GM21576 (cell line): ENCODE measurements around the gene ADAMTS3.

Source experiments
- ATAC-seq: cut with Tn5 transposase; IDR thresholded peaks from one replicate; pipeline ENCODE4 v1.9.1; 2021; ENCODE audit warnings: mild to moderate bottlenecking, moderate library complexity; ENCODE audit not compliant: unreplicated experiment

The ADAMTS3 gene

GRCh38 chr4:72357908-72358307 lies 211.1 kb downstream of the ADAMTS3 start:
- no peak for ATAC-seq

GRCh38 chr4:72352711-72353110 lies 216.3 kb downstream of the ADAMTS3 start:
- no peak for ATAC-seq

GRCh38 chr4:72351521-72351920 lies 217.5 kb downstream of the ADAMTS3 start:
- no peak for ATAC-seq

GRCh38 chr4:72348701-72349100 lies 220.3 kb downstream of the ADAMTS3 start:
- no peak for ATAC-seq

- no peak for ATAC-seq
Observed at GRCh38 chr4:72344418-72344817, 224.6 kb downstream of the ADAMTS3 start.

- ATAC-seq: no peak
Observed at GRCh38 chr4:72341432-72341820, 227.6 kb downstream of the ADAMTS3 start.

- no peak for ATAC-seq
Observed at GRCh38 chr4:72340803-72341431, 228.1 kb downstream of the ADAMTS3 start.

GRCh38 chr4:72338060-72338459 lies 231.0 kb downstream of the ADAMTS3 start:
- no peak for ATAC-seq

GRCh38 chr4:72330381-72330780 lies 238.6 kb downstream of the ADAMTS3 start:
- ATAC-seq: no peak

GRCh38 chr4:72326692-72327632 lies 242.1 kb downstream of the ADAMTS3 start:
- no peak for ATAC-seq

- no peak for ATAC-seq
Observed at GRCh38 chr4:72325215-72325614, 243.8 kb downstream of the ADAMTS3 start.

- ATAC-seq: no peak
Observed at GRCh38 chr4:72323227-72323626, 245.8 kb downstream of the ADAMTS3 start.

GRCh38 chr4:72320223-72320948 lies 248.6 kb downstream of the ADAMTS3 start:
- no peak for ATAC-seq

GRCh38 chr4:72319601-72320021 lies 249.4 kb downstream of the ADAMTS3 start:
- ATAC-seq: no peak

GRCh38 chr4:72318421-72319170 lies 250.4 kb downstream of the ADAMTS3 start:
- ATAC-seq: no peak

GRCh38 chr4:72314869-72315268 lies 254.2 kb downstream of the ADAMTS3 start:
- ATAC-seq: no peak

GRCh38 chr4:72313121-72313520 lies 255.9 kb downstream of the ADAMTS3 start:
- ATAC-seq: no peak

GRCh38 chr4:72312032-72312650 lies 256.9 kb downstream of the ADAMTS3 start:
- no peak for ATAC-seq

GRCh38 chr4:72311291-72311690 lies 257.7 kb downstream of the ADAMTS3 start:
- ATAC-seq: no peak

GRCh38 chr4:72305620-72306019 lies 263.4 kb downstream of the ADAMTS3 start:
- no peak for ATAC-seq
